Measurements from ENCODE around the gene TGFB1I1. TPM values are rescaled to one million over a fixed set of nuclear protein-coding genes. Genes with fewer than 3 reads are reported as not detected.

The TGFB1I1 gene
- total and polyA plus RNA-seq, 2 donors (not counting 1 experiment from before 2014, with no cell fraction given): 0.16 to 4.0 TPM

- Histone ChIP-seq H3K27me3 (replicated peaks in 1 of 4; ENCODE audit: control extremely low read depth in 1 of 4, control insufficient read depth in 3 of 4, insufficient read depth in 4 of 4, low read length in 3 of 4) (peaks cover 0 to 19% (median 8%) of the 10 kb centered on the region in 4 experiments), H3K9ac (ENCODE audit: low read length) (no peak overlapping the region), H3K4me1 (ENCODE audit: control insufficient read depth in 2 of 2, insufficient read depth in 2 of 2, low read length in 2 of 2) (peaks cover 26% of the 10 kb centered on the region in 2 donors), H3K79me2 (ENCODE audit: control insufficient read depth, insufficient read depth, low read length) (no peaks in the 10 kb centered on the region), H4K20me1 (ENCODE audit: control insufficient read depth, insufficient read depth, low read length, poor library complexity, severe bottlenecking) (no peaks in the 10 kb centered on the region), H3K36me3 (replicated peaks in 1 of 2; ENCODE audit: control extremely low read depth in 1 of 2, control insufficient read depth in 1 of 2, extremely low read depth in 1 of 2, insufficient read depth in 2 of 2, low read length in 1 of 2) (peaks cover 0 to 11% of the 10 kb centered on the region in 2 experiments), H3K9me3 (ENCODE audit: control extremely low read depth in 1 of 3, control insufficient read depth in 2 of 3, insufficient read depth in 1 of 3, low read length in 2 of 3) (peaks cover 0 to 6% (median 0%) of the 10 kb centered on the region in 3 donors), H3K27ac (ENCODE audit: low read length in 2 of 2) (no peak overlapping the region), H3K4me3 (ENCODE audit: control extremely low read depth in 1 of 5, extremely low read depth in 1 of 5, insufficient read depth in 1 of 5, low read depth in 2 of 5, low read length in 4 of 5) (no peak overlapping the region), H3K4me2 (replicated peaks; ENCODE audit: low read depth, low read length, poor library complexity, severe bottlenecking) (no peak overlapping the region), H2AFZ (ENCODE audit: insufficient read depth, low read depth, low read length, poor library complexity, severe bottlenecking) (no peak overlapping the region)
- peaks cover 3% of the 10 kb centered on the region for H3K27me3 Mint-ChIP-seq
- CTCF ChIA-PET: interaction anchor here (0.7 to 1.3 kb wide), 2 partner anchors 8 to 9 kb away, joined by 3 to 5 read pairs; partner anchors contain the start of gene ARMC5
- no CpG with 5 or more reads among the region's 5 CpGs for WGBS (ENCODE audit: insufficient coverage)
- intact Hi-C loops (cut with micrococcal nuclease): no loop called here
- H3K4me1 Mint-ChIP-seq: peaks cover 41% of the 10 kb centered on the region
- peak overlapping the region; percentile 68 for H3K4me3 Mint-ChIP-seq
- DNase-seq (no peak), ATAC-seq (ENCODE audit: low read depth) (no peak)
- no peaks in the 10 kb centered on the region for H3K9me3 Mint-ChIP-seq (ENCODE audit: insufficient read depth)
- H3K27ac Mint-ChIP-seq: no peak overlapping the region
- TF ChIP-seq CTCF (IDR thresholded peaks at IDR 0.05) (no peak), EZH2 (IDR thresholded peaks at IDR 0.05; ENCODE audit: borderline replicate concordance, insufficient read depth, low read depth, low read length, poor library complexity, severe bottlenecking) (no peak)
- POLR2A ChIA-PET: interaction anchor here (0.6 kb wide), 1 partner anchor 23 kb away, joined by 3 read pairs; no protein-coding TSS in a partner anchor
These were observed 4.1 kb upstream of the TGFB1I1 start for GRCh38 chr16:31467858-31468257.

GRCh38 chr16:31470615-31471014 lies 1.3 kb upstream of the TGFB1I1 start:
- Histone ChIP-seq H3K27ac (ENCODE audit: low read length in 2 of 2) (no peak overlapping the region), H2AFZ (ENCODE audit: insufficient read depth, low read depth, low read length, poor library complexity, severe bottlenecking) (no peak overlapping the region), H3K9ac (ENCODE audit: low read length) (no peak overlapping the region), H3K79me2 (ENCODE audit: control insufficient read depth, insufficient read depth, low read length) (no peaks in the 10 kb centered on the region), H3K9me3 (ENCODE audit: control extremely low read depth in 1 of 3, control insufficient read depth in 2 of 3, insufficient read depth in 1 of 3, low read length in 2 of 3) (peaks cover 0 to 12% (median 0%) of the 10 kb centered on the region in 3 donors), H3K36me3 (replicated peaks in 1 of 2; ENCODE audit: control extremely low read depth in 1 of 2, control insufficient read depth in 1 of 2, extremely low read depth in 1 of 2, insufficient read depth in 2 of 2, low read length in 1 of 2) (peaks cover 0 to 2% of the 10 kb centered on the region in 2 experiments), H3K4me2 (replicated peaks; ENCODE audit: low read depth, low read length, poor library complexity, severe bottlenecking) (no peak overlapping the region), H3K27me3 (replicated peaks in 1 of 4; ENCODE audit: control extremely low read depth in 1 of 4, control insufficient read depth in 3 of 4, insufficient read depth in 4 of 4, low read length in 3 of 4) (peaks cover 0 to 21% (median 11%) of the 10 kb centered on the region in 4 experiments), H3K4me3 (ENCODE audit: control extremely low read depth in 1 of 5, extremely low read depth in 1 of 5, insufficient read depth in 1 of 5, low read depth in 2 of 5, low read length in 4 of 5) (no peak overlapping the region), H4K20me1 (ENCODE audit: control insufficient read depth, insufficient read depth, low read length, poor library complexity, severe bottlenecking) (no peaks in the 10 kb centered on the region), H3K4me1 (ENCODE audit: control insufficient read depth in 2 of 2, insufficient read depth in 2 of 2, low read length in 2 of 2) (peaks cover 26% of the 10 kb centered on the region in 2 donors)
- TF ChIP-seq EZH2 (IDR thresholded peaks at IDR 0.05; ENCODE audit: borderline replicate concordance, insufficient read depth, low read depth, low read length, poor library complexity, severe bottlenecking) (no peak), CTCF (IDR thresholded peaks at IDR 0.05) (no peak)
- Mint-ChIP-seq H3K9me3 (ENCODE audit: insufficient read depth) (no peaks in the 10 kb centered on the region), H3K4me1 (peaks cover 50% of the 10 kb centered on the region), H3K27ac (no peak overlapping the region), H3K4me3 (no peak overlapping the region), H3K27me3 (peaks cover 3% of the 10 kb centered on the region)
- WGBS (ENCODE audit: insufficient coverage): 100% methylated on average over 1 of the region's 3 CpGs
- ATAC-seq (ENCODE audit: low read depth) (no peak), DNase-seq (no peak)
- intact Hi-C loops (cut with micrococcal nuclease): no loop called here
- ChIA-PET CTCF (interaction anchor here (1.9 kb wide), 1 partner anchor 10 kb away, joined by 6 read pairs; no protein-coding TSS in a partner anchor), POLR2A (interaction anchor here (0.8 kb wide), 1 partner anchor 11 kb away, joined by 4 read pairs; the partner anchor contains the start of gene ARMC5)
